Measurements from ENCODE around the gene BMS1.

GRCh38 chr10:42790835-42791234 is 8.2 kb downstream of the BMS1 start:
- TF ChIP-seq SP2 (IDR thresholded peaks at IDR 0.05; ENCODE audit: low read length) = no peak
- TF ChIP-seq NRF1 (IDR thresholded peaks at IDR 0.05; ENCODE audit: low read depth, low read length) = no peak
